NCI-H2171 treated with DMSO at 0.1 percent for 48 hours (cell line): ENCODE measurements around the gene MPPED1.

Source experiments
- DNase-seq: peaks from one replicate; lab custom pipeline; 2025; lab: John Stamatoyannopoulos, UW

Gene MPPED1

DNA sequence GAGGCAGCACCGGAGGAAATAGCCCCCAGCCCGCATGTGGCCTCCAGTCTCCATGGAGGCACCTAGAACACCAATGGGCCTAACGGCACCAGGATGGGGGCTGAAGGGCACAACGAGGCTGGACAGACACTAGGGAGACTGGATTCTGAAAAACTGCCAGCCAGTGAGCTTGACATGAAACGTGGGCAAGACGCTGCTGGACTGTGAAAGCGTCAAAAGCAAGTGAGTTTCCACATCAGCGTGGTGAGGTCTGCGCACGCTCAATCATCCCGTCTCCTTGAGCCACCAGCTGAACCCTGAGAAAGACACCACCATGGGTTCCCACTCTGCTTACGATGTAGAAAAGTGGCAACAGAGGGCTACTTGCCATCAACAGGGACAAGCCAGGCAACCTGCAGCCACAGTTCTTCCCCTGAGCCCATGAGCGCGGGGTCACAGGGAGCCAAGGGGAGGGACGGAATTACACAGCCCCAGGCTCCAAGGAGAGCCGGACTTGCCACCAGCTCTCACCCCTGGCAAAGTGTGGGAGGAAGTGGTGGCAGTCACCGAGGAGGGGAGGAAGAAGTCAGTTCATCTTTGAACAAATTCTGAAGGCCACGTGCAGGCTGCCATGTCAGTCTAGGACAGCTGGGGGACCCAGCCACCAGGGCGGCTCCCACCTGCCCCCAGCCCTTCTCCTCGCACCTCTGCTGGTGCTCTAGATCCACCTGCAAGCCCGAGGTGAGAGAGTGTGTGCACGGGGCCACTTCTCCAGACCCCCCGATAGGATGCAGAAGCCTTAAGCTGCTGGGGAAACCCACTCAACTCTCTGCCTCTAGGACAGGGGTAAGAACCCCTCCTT lies 131.1 kb downstream of the MPPED1 start:
- no peak for DNase-seq

DNA sequence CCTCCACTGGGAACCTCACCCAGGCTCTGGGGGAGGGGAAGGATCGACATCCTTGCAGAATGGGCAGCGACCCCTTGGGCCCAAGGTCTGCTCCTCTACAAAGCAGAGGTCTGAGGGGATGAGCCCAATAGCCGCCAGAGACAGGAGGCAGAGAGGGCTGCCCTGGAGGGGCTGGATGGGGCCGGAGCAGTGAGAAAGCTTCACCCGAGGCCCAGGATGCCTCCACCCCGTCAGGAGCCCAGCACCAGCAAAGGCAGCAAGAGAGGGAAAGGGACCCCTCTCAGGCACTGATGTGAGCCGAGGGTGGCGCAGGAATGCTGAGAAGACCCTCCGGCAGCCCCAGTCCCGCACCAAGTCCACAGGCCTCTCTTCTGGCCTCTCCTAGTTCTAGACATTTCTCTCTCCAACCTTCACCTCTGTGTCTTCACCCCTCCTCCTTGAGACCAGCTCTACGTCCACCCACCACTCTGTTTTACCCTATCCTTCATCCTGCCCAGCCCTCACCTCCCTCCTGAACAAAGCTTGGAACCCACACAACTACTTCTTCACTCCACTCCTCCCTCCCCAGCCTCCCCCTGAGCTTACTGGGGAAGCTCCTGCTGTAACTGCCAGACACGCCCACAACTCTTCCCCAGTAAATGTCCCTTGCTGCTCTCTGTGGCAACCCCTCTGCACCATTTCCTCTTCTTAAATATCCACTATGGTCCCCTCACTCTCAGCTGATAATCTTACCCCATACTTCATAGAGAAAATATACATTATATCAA lies 131.9 kb downstream of the MPPED1 start:
- no peak for DNase-seq

GRCh38 chr22:43544289-43544673 lies 132.5 kb downstream of the MPPED1 start:
- no peak for DNase-seq

DNA sequence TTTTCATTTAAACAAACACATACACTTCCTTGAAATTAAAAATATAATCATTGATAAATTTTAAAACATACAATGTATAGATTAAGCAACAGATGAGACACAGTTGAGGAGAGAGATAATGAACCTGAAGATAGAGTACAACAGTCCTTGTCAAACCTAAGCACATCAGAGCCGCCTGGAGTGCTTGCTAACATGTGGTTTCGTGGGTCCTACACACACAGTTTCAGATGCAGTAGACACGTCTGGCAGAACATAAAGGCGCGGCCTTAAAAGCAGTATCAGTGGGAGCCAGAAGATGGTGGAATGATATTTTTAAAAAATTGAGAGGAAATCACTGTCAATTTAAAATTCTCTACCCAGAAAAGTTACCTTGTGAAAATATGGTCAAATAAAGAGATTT lies 134.4 kb downstream of the MPPED1 start:
- no peak for DNase-seq

DNA sequence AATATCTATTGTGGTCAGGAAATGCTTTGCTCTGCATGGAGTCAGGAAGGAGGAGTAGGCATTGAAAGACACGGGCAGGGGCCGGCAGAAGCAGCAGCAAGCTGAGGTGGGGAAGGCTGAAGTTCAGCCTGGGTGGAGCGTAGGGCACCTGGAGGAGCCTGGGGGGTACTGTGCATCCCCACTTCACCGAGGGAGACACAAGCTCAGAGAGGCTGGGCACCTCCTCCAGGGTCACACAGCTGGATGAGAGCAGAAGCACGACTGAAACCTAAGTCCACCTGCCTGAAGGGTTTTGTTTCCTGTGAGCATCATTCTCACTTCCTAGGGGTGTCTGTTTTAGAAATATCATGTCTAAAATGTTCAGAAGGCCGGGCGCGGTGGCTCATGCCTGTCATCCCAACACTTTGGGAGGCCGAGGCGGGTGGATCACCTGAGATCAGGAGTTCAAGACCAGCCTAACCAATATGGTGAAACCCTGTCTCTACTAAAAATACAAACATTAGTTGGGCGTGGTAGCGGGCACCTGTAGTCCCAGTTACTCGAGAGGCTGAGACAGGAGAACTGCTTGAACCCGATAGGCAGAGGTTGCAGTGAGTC lies 138.3 kb downstream of the MPPED1 start:
- DNase-seq = no peak

GRCh38 chr22:43550672-43551071 lies 138.9 kb downstream of the MPPED1 start:
- no peak for DNase-seq

DNA sequence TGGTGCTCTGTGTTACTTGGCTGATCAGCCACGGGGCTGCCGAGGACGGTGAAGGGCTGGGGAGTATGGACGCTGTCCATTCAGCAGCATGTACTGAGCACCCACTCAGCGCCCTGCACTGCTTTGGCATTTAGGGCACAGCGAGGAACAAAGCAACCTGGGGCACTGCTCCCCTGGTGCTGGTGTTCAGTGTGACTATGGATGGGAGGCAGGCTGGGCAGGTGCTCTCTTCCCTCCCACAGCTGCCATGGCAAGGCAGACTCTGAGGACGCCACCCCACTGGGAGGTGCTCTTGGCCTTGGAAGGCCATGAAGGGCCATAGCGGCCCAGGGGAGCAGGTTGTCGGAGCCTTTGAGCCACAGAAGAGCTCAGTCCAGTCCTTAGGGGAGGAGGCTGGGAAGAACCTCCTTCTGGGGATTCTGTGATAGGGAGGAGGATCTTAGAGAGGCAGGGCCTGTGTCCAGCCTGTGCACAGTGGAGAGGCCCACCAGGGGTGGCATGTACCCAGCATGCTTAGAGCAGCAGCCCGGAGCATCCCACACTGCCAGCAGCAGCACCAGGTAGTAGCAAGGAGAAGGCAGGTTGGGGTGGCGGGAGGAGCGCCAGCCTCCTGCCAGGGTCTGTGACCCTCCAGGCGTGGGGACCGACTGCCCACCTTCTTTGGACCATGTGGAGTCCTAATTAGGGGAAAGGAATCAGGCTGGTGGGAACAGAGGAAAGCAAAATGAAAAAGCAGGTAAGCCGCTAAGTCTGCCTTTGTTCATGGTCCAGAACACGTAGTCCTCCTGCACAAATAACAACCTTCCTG lies 141.8 kb downstream of the MPPED1 start:
- DNase-seq = no peak

DNA sequence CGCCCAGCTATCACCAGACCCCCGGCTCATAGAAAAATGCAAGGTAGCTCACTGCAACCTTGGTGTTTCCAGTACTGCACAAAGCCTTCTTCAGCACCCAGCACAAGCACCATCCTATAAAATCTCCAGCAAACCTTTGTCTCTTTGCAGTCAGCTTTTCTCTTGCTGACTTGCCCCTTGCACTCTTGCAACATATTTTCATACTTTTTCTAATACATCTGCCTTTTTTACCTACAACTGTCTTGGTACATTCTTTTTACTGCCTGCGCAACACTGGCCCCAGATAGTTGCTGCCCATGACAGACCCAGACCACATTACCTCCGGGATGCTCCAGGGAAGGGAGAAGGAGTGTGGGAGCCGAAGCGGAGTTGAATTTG lies 142.4 kb downstream of the MPPED1 start:
- DNase-seq = no peak

- no peak for DNase-seq
These were observed 143.0 kb downstream of the MPPED1 start for GRCh38 chr22:43554694-43555365.

DNA sequence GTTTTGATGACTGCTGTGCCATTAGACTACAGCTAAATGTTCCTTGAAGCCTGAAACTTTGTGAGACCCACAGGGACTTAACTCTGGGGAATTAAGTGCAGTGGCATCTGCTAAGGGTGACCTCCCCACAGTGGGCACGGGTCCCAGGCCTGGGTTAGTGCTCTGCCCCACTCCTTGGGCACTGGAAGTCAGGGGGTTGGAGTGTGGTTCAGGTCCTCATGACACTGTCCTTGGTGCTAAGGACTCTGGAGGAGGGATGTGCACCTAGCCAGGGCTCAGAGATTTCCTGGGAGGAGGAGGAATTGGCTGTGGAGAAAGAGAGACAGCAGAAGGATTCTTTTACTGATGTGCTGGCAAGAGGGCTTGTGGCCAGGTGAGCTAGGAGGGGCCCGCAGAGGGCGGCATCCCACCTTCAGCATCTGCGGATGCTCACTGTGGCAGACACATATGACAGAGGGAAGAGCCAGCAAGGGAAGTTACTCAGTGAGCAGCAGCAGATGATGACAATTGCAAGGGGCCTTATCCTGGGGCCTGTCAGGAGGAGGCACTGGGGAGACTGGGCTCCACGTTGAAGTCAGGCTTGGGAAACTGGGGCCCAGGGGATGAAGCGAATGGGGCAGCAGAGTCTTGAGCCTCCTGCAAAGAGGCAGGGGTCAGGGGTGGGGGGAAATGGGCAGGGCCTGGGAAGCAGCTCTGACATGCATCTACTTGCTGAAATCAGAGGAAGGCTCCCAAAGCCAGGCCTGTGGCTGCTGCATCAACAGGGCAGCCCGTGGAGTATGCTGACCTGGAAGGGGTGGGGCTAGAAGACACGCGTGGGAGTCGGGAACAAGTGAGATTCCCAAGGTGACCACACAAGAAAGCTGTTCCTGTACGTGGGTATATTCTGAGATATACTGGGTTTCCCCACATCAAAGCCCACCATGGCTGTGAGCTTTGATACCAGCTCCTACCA lies 144.0 kb downstream of the MPPED1 start:
- no peak for DNase-seq
